DND-41 (cell line): ENCODE measurements around the gene FUT7.

ENCODE experiments used
- CTCF ChIP-seq: IDR thresholded peaks from 2 replicates; pipeline ENCODE4 v1.5.1; 2012; ENCODE audit warnings: borderline replicate concordance, low read length, moderate library complexity, mild to moderate bottlenecking; ENCODE audit not compliant: poor library complexity, severe bottlenecking; ENCODE audit errors: extremely low read depth
- EZH2 ChIP-seq: IDR thresholded peaks from 3 replicates; pipeline ENCODE4 v1.6.1; 2012; ENCODE audit warnings: borderline replicate concordance, low read depth, mild to moderate bottlenecking, moderate library complexity, low read length, inconsistent platforms; ENCODE audit not compliant: severe bottlenecking

DNA sequence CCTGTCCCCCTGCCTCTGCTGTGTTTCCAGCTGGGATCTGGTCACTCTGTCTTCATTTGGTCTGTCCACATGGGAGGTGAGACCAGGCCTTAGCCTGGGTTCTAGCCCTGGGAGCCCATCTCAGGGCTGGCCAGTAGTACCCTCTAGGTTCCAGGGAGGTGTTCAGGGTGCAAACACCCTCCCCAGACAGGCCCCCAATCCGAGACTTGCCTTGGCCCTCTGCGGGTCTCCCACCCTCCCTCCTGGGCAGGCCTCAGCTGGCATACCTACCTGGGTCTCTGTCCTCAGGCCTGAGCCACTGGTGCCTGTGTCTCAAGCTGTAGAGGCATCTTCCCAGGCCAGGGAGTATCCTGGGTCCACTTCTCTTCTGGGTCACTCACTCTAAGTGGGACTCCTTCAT lies 39.4 kb upstream of the FUT7 start:
- no peak for TF ChIP-seq CTCF
- TF ChIP-seq EZH2: no peak
